HL-60/S4 treated with phorbol 12-myristate 13-acetate at 8.2 ng/mL for 4 days and 3 days (cell line): ENCODE data around the gene UMAD1.

Experiments used
- in situ Hi-C: fragments of 300-500 bp; cut with MboI; formaldehyde crosslinking; loops from 2 replicates; pipeline ENCODE4 v1.15.0; 2022; ENCODE audit warnings: low sequenced_read_pairs

Gene UMAD1

DNA sequence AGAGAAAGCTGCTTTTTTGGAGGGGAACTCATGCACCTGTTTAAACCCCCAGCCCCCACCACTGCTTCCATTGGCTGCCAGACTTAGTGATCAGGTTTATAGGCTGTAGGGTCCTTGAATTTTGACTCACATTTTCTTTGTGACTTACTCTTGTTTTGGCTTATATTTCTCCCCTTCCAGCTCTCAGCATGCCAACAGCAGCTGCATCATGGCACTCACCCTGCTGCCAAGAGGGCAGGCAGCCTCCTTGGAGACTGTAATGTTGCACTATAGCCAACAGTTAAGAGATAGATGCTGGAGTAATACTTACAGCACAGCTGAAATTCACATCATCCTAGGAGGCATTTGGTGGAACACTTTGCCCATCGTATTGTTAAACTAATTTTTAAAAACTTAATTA lies 230.0 kb downstream of the UMAD1 start:
- in situ Hi-C loops, result no loop called here

DNA sequence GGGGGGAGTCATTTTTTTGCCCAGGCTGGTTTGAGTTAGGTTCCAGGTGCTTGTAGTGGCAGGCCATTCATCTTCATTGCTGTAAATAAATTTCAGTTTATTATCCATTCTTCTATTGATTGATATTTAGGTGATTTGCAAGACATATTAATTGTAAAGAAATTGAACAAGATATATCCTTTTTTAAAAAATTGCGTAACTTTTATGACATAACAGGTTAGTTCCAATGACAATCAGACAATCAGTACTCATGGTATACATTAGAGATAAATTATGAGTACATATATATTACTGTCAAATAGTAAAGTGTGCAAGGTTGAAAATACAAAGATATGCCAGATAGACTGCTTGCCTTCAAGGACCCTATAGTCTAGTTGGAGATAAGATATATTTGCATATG lies 235.9 kb downstream of the UMAD1 start:
- in situ Hi-C loops, result no loop called here

DNA sequence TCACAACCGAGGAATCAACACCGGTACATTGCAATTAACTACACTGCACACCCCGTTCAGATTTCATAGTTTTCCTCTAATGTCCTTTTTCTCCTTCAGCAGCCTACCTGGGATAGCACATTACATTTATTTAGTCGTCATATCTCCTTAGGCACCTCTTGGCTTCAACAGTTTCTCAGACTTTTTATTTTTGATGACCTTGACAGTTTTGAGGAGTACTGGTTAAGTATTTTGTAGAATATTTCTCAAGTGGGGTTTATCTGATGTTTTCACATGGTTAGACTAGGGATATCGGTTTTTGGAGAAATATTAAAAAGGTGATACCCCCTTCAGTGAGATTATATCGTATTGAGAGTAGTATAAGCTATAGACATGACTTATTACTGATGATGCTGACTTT lies 241.0 kb downstream of the UMAD1 start:
- in situ Hi-C loops, result no loop called here

DNA sequence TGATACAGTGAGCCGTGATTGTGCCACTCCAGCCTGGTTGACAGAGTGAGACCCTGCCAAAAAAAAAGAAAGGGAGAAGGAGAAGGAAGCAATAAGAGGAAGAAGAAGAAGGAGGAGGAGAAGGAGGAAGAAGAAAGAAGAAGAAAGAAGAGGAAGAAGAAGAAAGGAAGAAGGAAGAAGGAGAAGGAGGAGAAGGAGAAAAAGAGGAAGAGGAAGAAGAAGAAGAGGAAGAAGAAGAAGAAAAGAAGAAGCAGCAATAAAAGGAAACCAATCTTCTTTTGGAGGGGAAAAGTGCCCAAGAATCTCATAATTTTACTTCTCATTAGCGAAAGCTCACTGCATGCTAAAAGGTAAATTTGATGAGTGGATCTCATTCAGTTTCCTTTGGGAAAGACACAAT lies 242.3 kb downstream of the UMAD1 start:
- in situ Hi-C loops, result no loop called here

DNA sequence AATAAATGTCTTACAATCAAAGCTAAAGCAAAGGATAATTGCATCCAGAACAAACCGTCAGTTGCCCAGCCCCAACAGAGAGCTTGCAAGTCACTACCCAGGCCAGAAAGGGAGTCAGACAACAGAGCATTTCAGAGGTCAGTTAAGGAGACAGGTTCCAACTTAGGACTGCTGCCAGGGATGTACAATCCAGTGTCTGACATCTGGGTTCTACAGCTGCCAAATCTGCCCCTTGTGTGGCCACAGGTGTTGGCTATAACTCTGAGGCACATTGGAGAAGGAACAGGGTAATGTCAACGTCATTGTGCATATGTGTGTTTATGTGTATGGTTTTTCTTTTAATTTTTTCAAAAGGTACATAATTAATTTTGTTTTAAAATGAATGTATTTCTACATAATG lies 242.8 kb downstream of the UMAD1 start:
- in situ Hi-C loops, result no loop called here

- in situ Hi-C loops, result no loop called here
Observed at GRCh38 chr7:7884855-7885254, 244.3 kb downstream of the UMAD1 start.

DNA sequence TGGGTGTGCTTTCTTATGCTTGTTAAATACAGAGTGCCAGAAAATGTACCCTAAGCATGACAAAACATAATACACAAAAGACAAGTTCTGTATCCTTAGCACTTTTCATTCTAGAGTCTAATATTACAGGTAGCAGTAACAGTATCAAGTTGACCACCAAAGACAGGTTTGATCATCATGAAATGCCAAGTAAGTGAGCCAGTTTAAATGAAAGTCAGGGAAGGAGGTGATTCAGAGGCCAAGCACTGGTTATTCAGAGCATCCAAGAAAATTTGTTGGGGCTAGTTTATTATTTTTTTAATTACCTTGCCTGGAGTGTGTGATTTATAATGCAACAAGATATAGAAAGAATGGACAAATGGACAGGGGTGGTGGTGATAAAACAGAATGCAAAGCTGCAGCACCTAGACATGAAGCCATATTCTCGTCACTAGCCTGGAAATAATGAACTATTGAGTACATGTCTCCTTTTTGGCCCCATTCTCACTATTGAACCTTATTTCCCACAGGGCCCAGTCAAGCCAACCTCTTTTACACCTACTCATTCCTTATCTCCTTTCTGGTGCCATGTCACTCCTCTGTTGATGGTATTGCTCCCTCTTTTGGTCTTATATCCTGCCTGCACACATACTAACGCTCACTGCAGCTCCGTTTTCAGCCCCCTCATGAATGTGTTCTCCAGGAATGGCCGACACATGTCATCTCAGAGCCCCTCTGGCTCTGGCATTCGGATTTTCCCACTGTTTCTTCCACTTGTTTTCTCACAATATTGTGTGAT lies 249.4 kb downstream of the UMAD1 start:
- in situ Hi-C loops, result no loop called here

GRCh38 chr7:7895004-7895650 lies 254.6 kb downstream of the UMAD1 start:
- in situ Hi-C loops, result no loop called here

GRCh38 chr7:7895754-7896153 lies 255.2 kb downstream of the UMAD1 start:
- in situ Hi-C loops, result no loop called here

- in situ Hi-C loops, result no loop called here
Observed at GRCh38 chr7:7897509-7897908, 257.0 kb downstream of the UMAD1 start.

GRCh38 chr7:7897949-7898515 lies 257.5 kb downstream of the UMAD1 start:
- in situ Hi-C loops, result no loop called here

GRCh38 chr7:7902845-7903244 lies 262.3 kb downstream of the UMAD1 start:
- in situ Hi-C loops, result no loop called here

- in situ Hi-C loops, result no loop called here
Observed at GRCh38 chr7:7907306-7907705, 266.8 kb downstream of the UMAD1 start.

DNA sequence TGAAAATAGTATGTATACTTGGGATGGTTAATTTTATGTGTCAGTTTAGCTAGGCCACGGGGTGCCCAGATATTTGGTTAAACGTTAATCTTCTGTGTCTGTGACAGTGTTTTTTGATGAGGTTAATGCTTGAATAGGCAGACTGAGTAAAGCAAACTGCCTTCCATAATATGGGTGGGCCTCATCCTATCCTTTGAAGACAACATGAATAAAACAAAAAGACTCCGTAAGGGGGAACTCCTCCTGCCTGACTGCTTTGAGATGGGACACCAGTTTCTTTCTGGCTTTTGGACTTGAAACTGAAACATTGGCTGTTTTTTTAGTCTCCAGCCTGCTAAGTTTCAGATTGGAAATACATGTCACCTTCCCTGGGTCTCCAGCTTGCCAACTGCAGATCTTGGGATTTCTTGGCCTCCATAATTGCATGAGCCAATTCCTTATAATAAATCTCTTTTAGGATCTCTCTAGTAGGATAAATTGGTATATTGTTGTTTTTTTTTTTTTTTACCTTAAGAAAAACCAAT lies 268.1 kb downstream of the UMAD1 start:
- in situ Hi-C loops, result no loop called here

DNA sequence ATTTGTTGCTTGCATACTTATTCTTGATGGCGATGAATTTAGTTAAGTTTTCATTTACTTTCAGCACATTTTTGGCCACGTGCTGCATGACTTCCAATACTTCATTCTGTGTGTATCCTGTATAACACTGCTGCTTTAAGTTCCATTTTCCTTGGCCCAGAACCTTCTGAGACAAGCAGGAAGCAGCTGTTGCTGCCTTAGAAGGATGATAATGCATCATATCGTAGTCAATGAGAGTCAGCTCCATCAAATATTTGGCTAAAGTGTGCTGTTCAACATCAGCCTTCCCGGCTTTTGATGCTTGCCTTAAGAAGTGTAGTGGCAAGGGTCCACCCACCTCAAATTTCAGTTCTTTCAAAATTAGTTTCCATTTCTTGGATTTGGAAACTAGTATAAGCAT lies 268.8 kb downstream of the UMAD1 start:
- in situ Hi-C loops, result no loop called here

DNA sequence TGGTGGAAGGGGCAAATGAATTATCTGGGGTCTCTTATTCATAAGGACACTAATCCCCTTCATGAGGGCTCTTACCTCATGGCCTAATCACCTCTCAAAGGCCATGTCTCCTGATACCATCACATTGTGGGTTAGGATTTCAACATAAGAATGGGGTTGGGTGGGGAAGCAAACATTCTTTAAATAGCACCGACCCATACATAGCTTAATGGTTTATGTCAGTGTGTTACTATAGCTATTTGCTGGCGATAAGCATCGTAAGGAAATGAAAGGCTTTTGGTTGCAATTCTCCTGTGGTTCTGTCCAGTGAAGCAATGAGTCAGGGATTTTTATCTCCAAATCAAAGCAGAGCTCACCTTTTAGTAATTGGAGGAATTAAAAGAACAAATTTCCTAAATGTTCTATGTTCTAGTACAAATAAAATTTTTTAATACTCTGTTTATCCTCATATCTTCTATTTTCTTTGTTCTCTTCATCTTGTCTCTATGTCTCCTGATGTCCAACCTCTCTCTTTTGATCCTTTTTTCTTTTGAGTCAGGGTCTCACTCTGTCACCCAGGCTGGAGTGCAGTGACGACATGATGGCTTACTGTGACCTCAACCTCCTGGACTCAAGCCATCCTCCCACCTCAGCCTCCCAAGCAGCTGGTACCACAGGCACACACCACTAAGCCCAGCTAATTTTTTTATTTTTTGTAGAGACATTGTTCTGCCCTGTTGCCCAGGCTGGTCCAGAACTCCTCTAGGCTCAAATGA lies 271.0 kb downstream of the UMAD1 start:
- in situ Hi-C loops, result no loop called here

GRCh38 chr7:7912937-7913336 lies 272.4 kb downstream of the UMAD1 start:
- in situ Hi-C loops, result no loop called here

DNA sequence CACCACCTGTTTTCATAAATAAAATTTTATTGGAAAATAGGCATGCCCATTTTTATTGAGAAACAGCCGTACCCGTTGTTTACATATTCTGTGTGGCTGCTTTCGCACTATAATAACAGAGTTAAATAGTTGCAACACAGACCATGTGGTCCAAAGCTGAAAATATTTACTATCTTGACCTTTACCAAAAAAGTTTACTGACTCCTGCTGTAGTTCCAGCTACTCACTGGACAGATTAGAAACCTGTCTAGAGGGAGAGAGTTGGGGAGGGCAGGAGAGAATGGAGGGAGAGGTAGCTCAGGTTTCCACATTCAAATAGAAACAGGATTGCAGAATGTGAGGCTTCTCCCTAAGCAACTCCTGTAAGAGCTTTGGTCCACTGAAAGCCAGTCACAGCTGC lies 273.0 kb downstream of the UMAD1 start:
- in situ Hi-C loops, result no loop called here

GRCh38 chr7:7914547-7914946 lies 274.0 kb downstream of the UMAD1 start:
- in situ Hi-C loops, result no loop called here

DNA sequence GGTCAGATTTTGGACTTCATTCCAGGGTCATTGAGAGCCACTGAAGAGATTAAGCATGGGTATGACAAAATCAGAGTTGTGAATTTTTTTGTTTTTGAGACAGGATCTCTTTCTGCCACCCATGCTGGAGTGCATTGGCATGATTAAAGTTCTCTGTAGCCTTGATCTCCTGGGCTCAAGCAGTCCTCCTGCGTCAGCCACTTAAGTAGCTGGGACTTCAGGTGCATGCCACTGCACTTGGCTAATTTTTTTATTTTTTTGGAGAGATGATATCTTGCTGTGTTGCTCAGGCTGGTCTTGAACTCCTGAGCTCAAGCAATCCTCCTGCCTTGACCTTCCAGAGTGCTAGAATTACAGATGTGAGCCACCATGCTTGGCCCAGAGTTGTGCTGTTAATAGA lies 275.5 kb downstream of the UMAD1 start:
- in situ Hi-C loops, result no loop called here

GRCh38 chr7:7917593-7917992 lies 277.0 kb downstream of the UMAD1 start:
- in situ Hi-C loops, result no loop called here
